KMS-11 (cell line): Measurements from ENCODE around the gene BEAN1.

ENCODE experiments used
- H2AFZ ChIP-seq: fragments of 200-600 bp; sonication (generic); 2 replicates; pipeline ENCODE4 v1.6.1; 2016; ENCODE audit warnings: antibody characterized with exemption, mixed run types, low read depth
- H3K27ac ChIP-seq: fragments of 200-600 bp; sonication (generic); 2 replicates; pipeline ENCODE4 v1.6.1; 2016; ENCODE audit warnings: mild to moderate bottlenecking, mixed run types
- H3K27me3 ChIP-seq: fragments of 200-600 bp; sonication (generic); 2 replicates; pipeline ENCODE4 v1.6.1; 2017; ENCODE audit warnings: mild to moderate bottlenecking, low read depth, mixed run types, moderate library complexity; ENCODE audit not compliant: insufficient read depth
- H3K36me3 ChIP-seq: fragments of 200-600 bp; sonication (generic); 2 replicates; pipeline ENCODE4 v1.6.1; 2017; ENCODE audit warnings: mild to moderate bottlenecking, mixed run types; ENCODE audit not compliant: insufficient read depth
- H3K4me1 ChIP-seq: fragments of 200-600 bp; sonication (generic); 2 replicates; pipeline ENCODE4 v1.6.1; 2016; ENCODE audit warnings: mild to moderate bottlenecking, low read depth, mixed run types; ENCODE audit not compliant: poor library complexity, severe bottlenecking
- H3K4me2 ChIP-seq: fragments of 200-600 bp; sonication (generic); 2 replicates; pipeline ENCODE4 v1.7.0; 2016; ENCODE audit warnings: mild to moderate bottlenecking, mixed run types
- H3K4me3 ChIP-seq: fragments of 200-600 bp; sonication (generic); IDR thresholded peaks from 2 replicates; pipeline ENCODE4 v1.6.1; 2017; ENCODE audit warnings: low read depth, low read length, mixed read lengths; ENCODE audit not compliant: insufficient read depth
- H3K79me2 ChIP-seq: fragments of 200-600 bp; sonication (generic); 2 replicates; pipeline ENCODE4 v1.6.1; 2016; ENCODE audit warnings: low read depth, mixed run types; ENCODE audit not compliant: insufficient read depth
- H3K9ac ChIP-seq: fragments of 200-600 bp; sonication (generic); 2 replicates; pipeline ENCODE4 v1.6.1; 2016; ENCODE audit warnings: mild to moderate bottlenecking, mixed run types
- H4K20me1 ChIP-seq: fragments of 200-600 bp; sonication (generic); 2 replicates; pipeline ENCODE4 v1.6.1; 2016; ENCODE audit warnings: mild to moderate bottlenecking, mixed run types; ENCODE audit not compliant: insufficient read depth
- CTCF ChIP-seq: fragments of 200-600 bp; sonication (generic); conservative IDR thresholded peaks from 2 replicates; pipeline ENCODE4 v1.6.1; 2017; ENCODE audit warnings: low read depth, mild to moderate bottlenecking, antibody characterized with exemption, low read length, moderate library complexity, mixed read lengths

BEAN1 gene

DNA sequence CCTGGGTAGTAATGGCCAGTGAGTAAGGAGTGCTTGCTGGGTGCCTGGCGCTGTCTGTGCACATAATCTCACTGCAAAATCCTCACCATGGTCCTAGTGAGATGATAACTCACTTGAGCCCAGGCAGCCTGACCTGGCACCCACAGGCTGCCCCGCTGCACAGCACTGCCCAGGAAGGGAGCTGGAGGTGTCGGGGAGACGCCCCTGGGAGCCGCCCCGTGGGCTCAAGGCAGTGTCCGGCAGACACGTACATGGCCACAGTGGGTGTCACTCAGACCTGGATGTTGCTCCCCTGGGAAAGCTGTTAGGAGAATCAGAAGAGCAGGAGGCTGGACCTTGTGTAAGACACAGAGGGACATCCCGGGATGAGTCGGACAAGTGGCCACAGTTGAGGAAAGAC is 44.2 kb downstream of the BEAN1 start:
- H3K79me2 ChIP-seq: no peaks in the 10 kb centered on the region
- no peak for TF ChIP-seq CTCF
- no peak overlapping the region for H2AFZ ChIP-seq
- no peak overlapping the region for H3K27ac ChIP-seq
- no peak overlapping the region for H3K4me2 ChIP-seq
- H3K9ac ChIP-seq: no peak overlapping the region
- H4K20me1 ChIP-seq: no peaks in the 10 kb centered on the region
- no peaks in the 10 kb centered on the region for H3K36me3 ChIP-seq
- no peak overlapping the region for H3K4me3 ChIP-seq
- H3K27me3 ChIP-seq: no peaks in the 10 kb centered on the region
- H3K4me1 ChIP-seq: peaks cover 22% of the 10 kb centered on the region

DNA sequence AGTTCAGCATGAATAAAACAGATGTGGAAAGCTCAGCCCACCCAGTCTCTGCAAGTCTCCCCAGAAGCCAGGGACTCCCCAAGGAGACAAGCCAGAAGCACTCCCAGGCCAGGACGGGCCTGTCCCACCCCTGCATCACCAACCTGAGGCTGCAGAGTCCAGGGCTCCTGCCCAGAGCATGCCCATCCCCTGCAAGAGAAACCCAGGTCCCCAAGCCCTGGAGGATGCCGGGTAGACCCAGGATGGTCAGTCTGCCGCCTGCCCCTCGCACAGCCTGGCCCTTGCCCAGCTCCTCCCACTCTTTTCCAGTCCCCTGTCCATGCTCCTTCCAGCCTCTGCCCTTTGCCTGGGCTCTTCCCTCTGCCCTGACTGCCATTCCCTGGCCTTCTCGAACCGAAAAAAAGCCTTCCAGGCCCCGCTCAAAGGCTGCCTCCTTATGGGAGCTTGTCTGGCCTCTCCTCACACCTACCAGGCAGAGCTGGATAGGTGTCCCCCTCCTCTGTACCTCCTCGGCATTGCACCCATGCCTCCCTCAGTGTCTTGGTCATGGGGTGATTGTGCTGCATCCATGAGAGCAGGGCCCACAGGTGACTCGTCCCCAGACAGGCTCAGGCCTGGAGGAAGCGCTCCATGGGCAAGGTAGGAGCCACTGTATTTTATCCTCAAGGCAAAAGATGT is 44.8 kb downstream of the BEAN1 start:
- H3K9ac ChIP-seq: no peak overlapping the region
- H4K20me1 ChIP-seq: no peaks in the 10 kb centered on the region
- no peak overlapping the region for H3K4me2 ChIP-seq
- no peak for TF ChIP-seq CTCF
- no peaks in the 10 kb centered on the region for H3K36me3 ChIP-seq
- H3K79me2 ChIP-seq: no peaks in the 10 kb centered on the region
- H3K4me3 ChIP-seq: no peak overlapping the region
- H3K27ac ChIP-seq: no peak overlapping the region
- H2AFZ ChIP-seq: no peak overlapping the region
- H3K4me1 ChIP-seq: peaks cover 26% of the 10 kb centered on the region
- H3K27me3 ChIP-seq: no peaks in the 10 kb centered on the region

- no peak overlapping the region for H3K9ac ChIP-seq
- no peaks in the 10 kb centered on the region for H3K27me3 ChIP-seq
- peaks cover 29% of the 10 kb centered on the region for H3K4me1 ChIP-seq
- H2AFZ ChIP-seq: no peak overlapping the region
- no peak overlapping the region for H3K4me2 ChIP-seq
- no peak overlapping the region for H3K27ac ChIP-seq
- TF ChIP-seq CTCF: no peak
- no peak overlapping the region for H3K4me3 ChIP-seq
- H3K79me2 ChIP-seq: no peaks in the 10 kb centered on the region
- H4K20me1 ChIP-seq: no peaks in the 10 kb centered on the region
- no peaks in the 10 kb centered on the region for H3K36me3 ChIP-seq
Measured at GRCh38 chr16:66473051-66473571, 46.0 kb downstream of the BEAN1 start.

DNA sequence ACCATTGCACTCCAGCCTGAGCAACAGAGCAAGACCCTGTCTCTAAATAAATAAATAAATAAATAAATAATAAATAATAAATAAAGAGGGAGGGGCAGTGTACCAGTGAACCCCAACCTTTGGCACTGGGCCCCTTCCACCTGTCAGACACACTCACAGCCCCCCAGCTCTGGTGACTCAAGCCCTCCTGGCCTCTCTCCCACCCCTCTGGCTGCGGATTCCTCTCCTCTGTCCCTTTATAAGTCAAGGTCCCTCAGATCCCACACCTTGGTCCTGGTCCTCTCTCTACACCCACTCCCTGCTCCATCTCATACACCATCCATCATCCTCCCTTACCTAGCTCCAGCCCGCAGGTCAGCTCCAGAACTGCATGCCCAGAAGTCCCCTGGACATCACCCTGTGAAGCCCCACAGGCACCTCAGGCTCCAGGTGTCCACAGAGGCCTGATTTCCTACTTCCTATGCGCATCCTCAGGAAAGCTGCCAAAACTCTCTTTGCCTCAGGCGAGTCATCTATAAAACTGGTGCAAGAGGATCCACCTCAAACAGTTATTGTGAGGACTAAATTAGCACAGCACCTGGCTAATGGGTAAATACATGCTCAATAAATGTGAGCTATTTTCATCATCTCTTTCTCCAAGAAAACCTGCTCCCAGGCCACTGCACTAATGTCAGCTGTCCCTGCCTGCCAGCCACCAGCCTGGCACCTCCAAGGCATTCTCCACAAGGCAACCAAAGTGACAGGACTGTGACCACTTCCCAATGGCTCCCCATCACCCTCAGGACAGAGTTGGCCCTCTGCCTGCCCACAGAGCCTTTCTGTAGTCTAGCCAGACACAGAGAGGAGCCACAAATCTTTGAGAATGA is 46.8 kb downstream of the BEAN1 start:
- no peak for TF ChIP-seq CTCF

More for the DNA sequence above, 46.8 kb downstream of the BEAN1 start:
- H2AFZ ChIP-seq: 0 out of 2 replicates have a peak overlapping the region, but pooled peaks have one; percentile 14
- H3K27me3 ChIP-seq: no peaks in the 10 kb centered on the region
- H3K36me3 ChIP-seq: no peaks in the 10 kb centered on the region
- no peak overlapping the region for H3K9ac ChIP-seq
- peak overlapping the region; percentile 39 for H3K4me2 ChIP-seq
- peaks cover 37% of the 10 kb centered on the region for H3K4me1 ChIP-seq
- H3K4me3 ChIP-seq: no peak overlapping the region
- no peak overlapping the region for H3K27ac ChIP-seq
- no peaks in the 10 kb centered on the region for H4K20me1 ChIP-seq
- H3K79me2 ChIP-seq: no peaks in the 10 kb centered on the region
